CD14-positive monocyte (primary cell): Measurements from ENCODE around the gene CSRP3. TPM values are rescaled to one million over a fixed set of nuclear protein-coding genes. Genes with fewer than 3 reads are reported as not detected.

Source experiments
- DNase-seq, 3 donors: peaks; one replicate each; pipeline ENCODE4 v3.0.0-alpha.2; 2011 to 2022
- H2AFZ ChIP-seq: 2 replicates; pipeline ENCODE4 v1.6.0; 2012; ENCODE audit warnings: mild to moderate bottlenecking, low read depth, low read length, inconsistent platforms; ENCODE audit not compliant: insufficient read depth, poor library complexity, severe bottlenecking
- H3K27ac ChIP-seq, 2 donors: 1 replicate in 1 of 2; 2 replicates in 1 of 2; pipeline ENCODE4 v1.5.1; 2012 to 2013; ENCODE audit warnings: low read length in 2 of 2, control low read depth in 1 of 2, inconsistent platforms in 1 of 2, low read depth in 1 of 2, mild to moderate bottlenecking in 1 of 2
- H3K27me3 ChIP-seq, 2 donors: one replicate each; pipeline versions ENCODE4 v1.6.0 to v1.6.1; 2011 to 2013; ENCODE audit warnings: low read length in 2 of 2; ENCODE audit not compliant: control insufficient read depth in 2 of 2, insufficient read depth in 2 of 2
- H3K36me3 ChIP-seq, 2 donors: replicated peaks in 1 of 2; 1 replicate in 1 of 2; 2 replicates in 1 of 2; pipeline versions ENCODE4 v1.5.1 to v1.6.1; 2012 to 2013; ENCODE audit warnings: low read length in 2 of 2, control low read depth in 1 of 2, inconsistent platforms in 1 of 2, mild to moderate bottlenecking in 1 of 2; ENCODE audit not compliant: insufficient read depth in 2 of 2, control insufficient read depth in 1 of 2
- H3K4me1 ChIP-seq, 2 donors: 1 replicate in 1 of 2; 2 replicates in 1 of 2; pipeline versions ENCODE4 v1.5.1 to v1.6.1; 2012 to 2013; ENCODE audit warnings: low read length in 2 of 2, control low read depth in 1 of 2, inconsistent platforms in 1 of 2, mild to moderate bottlenecking in 1 of 2, moderate library complexity in 1 of 2; ENCODE audit not compliant: insufficient read depth in 2 of 2, control insufficient read depth in 1 of 2
- H3K4me2 ChIP-seq: replicated peaks from 2 replicates; pipeline ENCODE3; 2012; ENCODE audit warnings: low read length, moderate library complexity, mild to moderate bottlenecking; ENCODE audit not compliant: poor library complexity, severe bottlenecking; ENCODE audit errors: extremely low read depth
- H3K4me3 ChIP-seq, 3 experiments: fragments of 200-600 bp in 1 of 3; sonication (generic) in 1 of 3; replicated peaks in 1 of 3; 1 replicate in 2 of 3; 2 replicates in 1 of 3; pipeline ENCODE4 v1.5.1; 2011 to 2013; ENCODE audit warnings: low read length in 3 of 3, mild to moderate bottlenecking in 3 of 3, control low read depth in 2 of 3, low read depth in 2 of 3, inconsistent platforms in 1 of 3, moderate library complexity in 1 of 3
- H3K79me2 ChIP-seq: 2 replicates; pipeline ENCODE4 v1.6.0; 2012; ENCODE audit warnings: mild to moderate bottlenecking, control low read depth, inconsistent platforms, low read length, moderate library complexity; ENCODE audit not compliant: insufficient read depth
- H3K9ac ChIP-seq: 2 replicates; pipeline ENCODE4 v1.6.0; 2017; ENCODE audit warnings: low read length, mild to moderate bottlenecking; ENCODE audit not compliant: insufficient read depth, poor library complexity, severe bottlenecking
- H3K9me3 ChIP-seq, 2 donors: replicated peaks in 1 of 2; 1 replicate in 1 of 2; 2 replicates in 1 of 2; pipeline versions ENCODE4 v1.5.1 to v1.6.1; 2012 to 2013; ENCODE audit warnings: low read length in 2 of 2, control low read depth in 1 of 2; ENCODE audit not compliant: control insufficient read depth in 1 of 2, insufficient read depth in 1 of 2
- H4K20me1 ChIP-seq: 2 replicates; pipeline ENCODE4 v1.6.0; 2012; ENCODE audit warnings: mild to moderate bottlenecking, low read length, control low read depth, moderate library complexity; ENCODE audit not compliant: insufficient read depth
- H3K27ac Mint-ChIP-seq, 7 donors: one replicate each; pipeline ENCODE4 v1.8.0; 2020; ENCODE audit warnings: mild to moderate bottlenecking in 7 of 7, mixed read lengths in 7 of 7, moderate library complexity in 6 of 7, inconsistent platforms in 2 of 7
- H3K27me3 Mint-ChIP-seq, 3 donors: one replicate each; pipeline ENCODE4 v1.8.0; 2021 to 2022; ENCODE audit warnings: low read depth in 3 of 3, mild to moderate bottlenecking in 3 of 3, mixed read lengths in 3 of 3, moderate library complexity in 3 of 3, inconsistent platforms in 1 of 3
- H3K36me3 Mint-ChIP-seq, 2 donors: one replicate each; pipeline ENCODE4 v1.8.0; 2020; ENCODE audit warnings: mixed read lengths in 2 of 2, inconsistent platforms in 1 of 2, mild to moderate bottlenecking in 1 of 2
- H3K4me1 Mint-ChIP-seq: one replicate; pipeline ENCODE4 v1.8.0; 2020; ENCODE audit warnings: mild to moderate bottlenecking, mixed read lengths
- H3K4me3 Mint-ChIP-seq, 2 donors: one replicate each; pipeline ENCODE4 v1.8.0; 2020; ENCODE audit warnings: mild to moderate bottlenecking in 2 of 2, mixed read lengths in 2 of 2, moderate library complexity in 1 of 2
- H3K9me3 Mint-ChIP-seq, 7 donors: one replicate each; pipeline ENCODE4 v1.8.0; 2020 to 2022; ENCODE audit warnings: mixed read lengths in 7 of 7, mild to moderate bottlenecking in 6 of 7, moderate library complexity in 6 of 7, inconsistent platforms in 2 of 7
- CTCF ChIP-seq: fragments of 200-600 bp; IDR thresholded peaks from one replicate; pipeline ENCODE4 v1.8.0; 2022; ENCODE audit warnings: antibody characterized with exemption, mild to moderate bottlenecking
- WGBS: methylation state at CpG from one replicate; pipeline ENCODE4 v1.1.5; 2013; ENCODE audit warnings: missing lambda C conversion rate; ENCODE audit not compliant: insufficient coverage; 5-methylcytosine and 5-hydroxymethylcytosine counted together
- intact Hi-C, 2 donors: fragments of 100-400 bp; cut with micrococcal nuclease; formaldehyde crosslinking; loops; one replicate each; pipeline versions ENCODE4 v1.15.0 to v1.15.1; 2023
- polyA plus RNA-seq, 3 donors: library from polyadenylated mRNA; depleted of rRNA in 1 of 3; unstranded in 2 of 3; stranded (reverse) in 1 of 3; fragments of 300-500 nt in 2 of 3; fragments of >200 nt in 1 of 3; fragmentation: Illumina TruSeq in 2 of 3; gene quantifications; 1 replicate in 2 of 3; 2 replicates in 1 of 3; pipeline ENCODE4 v1.2.3, GENCODE V29; 2012 to 2021

CSRP3 gene
- polyA plus RNA-seq, 3 donors: not detected

- peaks cover 28 to 76% of the 10 kb centered on the region in 2 donors for H3K36me3 ChIP-seq
- H3K27me3 ChIP-seq: no peaks in the 10 kb centered on the region
- H3K4me2 ChIP-seq: no peak overlapping the region
- 100% methylated on average over 3 of the region's 6 CpGs for WGBS
- Mint-ChIP-seq H3K4me3 (no peak overlapping the region), H3K4me1 (peaks cover 24% of the 10 kb centered on the region), H3K9me3 (no peaks in the 10 kb centered on the region), H3K27me3 (no peaks in the 10 kb centered on the region), H3K36me3 (peaks cover 61 to 70% of the 10 kb centered on the region in 2 donors), H3K27ac (no peak overlapping the region)
- no peak overlapping the region for H2AFZ ChIP-seq
- H3K27ac ChIP-seq: no peak overlapping the region
- no peak overlapping the region for H3K4me3 ChIP-seq
- no peak for TF ChIP-seq CTCF
- peaks cover 0 to 17% of the 10 kb centered on the region in 2 donors for H3K4me1 ChIP-seq
- no peaks in the 10 kb centered on the region for H3K79me2 ChIP-seq
- H3K9me3 ChIP-seq: no peaks in the 10 kb centered on the region
- intact Hi-C loops: no loop called here
- H4K20me1 ChIP-seq: no peaks in the 10 kb centered on the region
- no peak for DNase-seq
- H3K9ac ChIP-seq: no peak overlapping the region
Observed at GRCh38 chr11:19160847-19161246, 40.9 kb downstream of the CSRP3 start.

- DNase-seq: no peak
- Histone ChIP-seq H4K20me1 (no peaks in the 10 kb centered on the region), H3K27me3 (no peaks in the 10 kb centered on the region), H3K4me2 (no peak overlapping the region), H2AFZ (no peak overlapping the region), H3K36me3 (peaks cover 37 to 89% of the 10 kb centered on the region in 2 donors), H3K79me2 (no peaks in the 10 kb centered on the region), H3K4me3 (no peak overlapping the region), H3K4me1 (no peaks in the 10 kb centered on the region), H3K9ac (no peak overlapping the region), H3K27ac (no peak overlapping the region), H3K9me3 (no peaks in the 10 kb centered on the region)
- no peaks in the 10 kb centered on the region for H3K27me3 Mint-ChIP-seq
- WGBS: no CpG with 5 or more reads among the region's 3 CpGs
- peak overlapping the region in 1 of 7 donors; percentile 25 for H3K27ac Mint-ChIP-seq
- H3K4me3 Mint-ChIP-seq: no peak overlapping the region
- no peaks in the 10 kb centered on the region for H3K4me1 Mint-ChIP-seq
- intact Hi-C loops: no loop called here
- TF ChIP-seq CTCF: no peak
- H3K9me3 Mint-ChIP-seq: no peaks in the 10 kb centered on the region
- H3K36me3 Mint-ChIP-seq: peaks cover 66 to 75% of the 10 kb centered on the region in 2 donors
Observed at GRCh38 chr11:19156892-19157291, 44.9 kb downstream of the CSRP3 start.
